Measurements from ENCODE around the gene PCLO. TPM values are rescaled to one million over a fixed set of nuclear protein-coding genes. Genes with fewer than 3 reads are reported as not detected.

The PCLO gene, protein sequence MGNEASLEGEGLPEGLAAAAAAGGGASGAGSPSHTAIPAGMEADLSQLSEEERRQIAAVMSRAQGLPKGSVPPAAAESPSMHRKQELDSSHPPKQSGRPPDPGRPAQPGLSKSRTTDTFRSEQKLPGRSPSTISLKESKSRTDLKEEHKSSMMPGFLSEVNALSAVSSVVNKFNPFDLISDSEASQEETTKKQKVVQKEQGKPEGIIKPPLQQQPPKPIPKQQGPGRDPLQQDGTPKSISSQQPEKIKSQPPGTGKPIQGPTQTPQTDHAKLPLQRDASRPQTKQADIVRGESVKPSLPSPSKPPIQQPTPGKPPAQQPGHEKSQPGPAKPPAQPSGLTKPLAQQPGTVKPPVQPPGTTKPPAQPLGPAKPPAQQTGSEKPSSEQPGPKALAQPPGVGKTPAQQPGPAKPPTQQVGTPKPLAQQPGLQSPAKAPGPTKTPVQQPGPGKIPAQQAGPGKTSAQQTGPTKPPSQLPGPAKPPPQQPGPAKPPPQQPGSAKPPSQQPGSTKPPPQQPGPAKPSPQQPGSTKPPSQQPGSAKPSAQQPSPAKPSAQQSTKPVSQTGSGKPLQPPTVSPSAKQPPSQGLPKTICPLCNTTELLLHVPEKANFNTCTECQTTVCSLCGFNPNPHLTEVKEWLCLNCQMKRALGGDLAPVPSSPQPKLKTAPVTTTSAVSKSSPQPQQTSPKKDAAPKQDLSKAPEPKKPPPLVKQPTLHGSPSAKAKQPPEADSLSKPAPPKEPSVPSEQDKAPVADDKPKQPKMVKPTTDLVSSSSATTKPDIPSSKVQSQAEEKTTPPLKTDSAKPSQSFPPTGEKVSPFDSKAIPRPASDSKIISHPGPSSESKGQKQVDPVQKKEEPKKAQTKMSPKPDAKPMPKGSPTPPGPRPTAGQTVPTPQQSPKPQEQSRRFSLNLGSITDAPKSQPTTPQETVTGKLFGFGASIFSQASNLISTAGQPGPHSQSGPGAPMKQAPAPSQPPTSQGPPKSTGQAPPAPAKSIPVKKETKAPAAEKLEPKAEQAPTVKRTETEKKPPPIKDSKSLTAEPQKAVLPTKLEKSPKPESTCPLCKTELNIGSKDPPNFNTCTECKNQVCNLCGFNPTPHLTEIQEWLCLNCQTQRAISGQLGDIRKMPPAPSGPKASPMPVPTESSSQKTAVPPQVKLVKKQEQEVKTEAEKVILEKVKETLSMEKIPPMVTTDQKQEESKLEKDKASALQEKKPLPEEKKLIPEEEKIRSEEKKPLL (N-terminal part only)
- total RNA-seq = 77.5 TPM

DNA sequence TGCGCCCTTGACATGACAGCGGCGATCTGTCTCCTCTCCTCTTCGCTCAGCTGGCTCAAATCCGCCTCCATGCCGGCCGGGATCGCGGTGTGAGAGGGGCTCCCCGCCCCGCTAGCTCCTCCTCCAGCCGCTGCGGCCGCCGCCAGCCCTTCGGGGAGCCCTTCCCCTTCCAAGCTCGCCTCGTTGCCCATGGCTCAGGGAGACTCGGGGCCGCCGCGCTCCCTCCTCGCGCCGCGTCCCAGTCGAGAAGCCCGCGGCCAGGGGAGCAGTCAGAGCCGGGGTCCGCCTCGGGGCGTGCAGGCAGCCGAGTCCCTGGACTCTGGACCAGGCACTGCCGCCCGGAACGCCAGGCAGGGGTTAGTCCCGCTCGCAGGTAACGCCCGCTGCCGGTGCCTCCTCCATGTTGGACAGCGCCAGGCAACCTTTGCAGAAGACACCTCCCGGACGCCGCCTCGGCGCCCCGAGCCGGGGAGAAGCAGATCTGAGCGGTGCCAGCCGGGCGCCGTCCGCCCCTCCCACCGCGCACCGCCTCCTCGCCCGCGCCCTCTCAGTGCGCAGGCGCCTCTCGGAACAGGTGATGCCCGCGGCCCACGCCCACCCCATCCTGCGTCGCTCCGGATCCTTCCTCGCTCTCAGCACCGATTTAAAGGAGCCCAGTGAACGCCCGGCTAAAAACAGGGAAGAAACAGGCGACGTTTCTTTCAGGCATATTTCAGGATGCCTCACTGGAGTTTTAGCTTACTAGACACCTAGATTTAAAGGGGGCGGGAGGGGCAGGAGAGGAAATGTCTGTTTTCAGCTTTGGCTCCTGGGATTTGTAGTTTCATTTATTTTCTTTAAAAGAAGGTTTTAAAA lies at the start of gene PCLO:
TSS of gene PCLO (minus strand) at position 483 of the 855 bp plus-strand sequence. CDS start at position 191, 292 bp downstream.

Small RNA genes within 50 kb of the gene (small RNA-seq; reads per million reads assigned to genes)
- 0.46 reads per million, percentile 49 among the genes with 10 or more reads in this experiment for gene RNA5SP235

Measured in diencephalon (tissue), 1 donor.